Hepatocyte (in vitro differentiated cells): ENCODE results near the gene OBSCN. TPM values are rescaled to one million over a fixed set of nuclear protein-coding genes. Genes with fewer than 3 reads are reported as not detected.

Source experiments
- DNase-seq: peaks from one replicate; pipeline ENCODE4 v3.0.0-alpha.2; 2016; ENCODE audit warnings: low spot score
- H2AFZ ChIP-seq: fragments of 200-600 bp; sonication (generic); 2 replicates; pipeline ENCODE4 v1.6.0; 2016; ENCODE audit warnings: antibody characterized with exemption, mild to moderate bottlenecking
- H3K27ac ChIP-seq: fragments of 200-600 bp; sonication (generic); 2 replicates; pipeline ENCODE4 v1.5.1; 2016; ENCODE audit warnings: mild to moderate bottlenecking
- H3K27me3 ChIP-seq: fragments of 200-600 bp; sonication (generic); 2 replicates; pipeline ENCODE4 v1.6.1; 2016
- H3K36me3 ChIP-seq: fragments of 200-600 bp; sonication (generic); replicated peaks from 2 replicates; pipeline ENCODE4 v1.5.1; 2016; ENCODE audit warnings: low read depth; ENCODE audit not compliant: insufficient read depth
- H3K4me1 ChIP-seq: fragments of 200-600 bp; sonication (generic); 2 replicates; pipeline ENCODE4 v1.5.1; 2016; ENCODE audit warnings: mild to moderate bottlenecking, moderate library complexity; ENCODE audit not compliant: insufficient read depth
- H3K4me2 ChIP-seq: fragments of 200-600 bp; sonication (generic); 2 replicates; pipeline ENCODE4 v1.6.0; 2016
- H3K4me3 ChIP-seq: fragments of 200-600 bp; sonication (generic); 2 replicates; pipeline ENCODE4 v1.5.1; 2016; ENCODE audit warnings: mild to moderate bottlenecking
- H3K79me2 ChIP-seq: fragments of 200-600 bp; sonication (generic); 2 replicates; pipeline ENCODE4 v1.6.0; 2017; ENCODE audit warnings: mild to moderate bottlenecking
- H3K9me2 ChIP-seq: fragments of 200-600 bp; sonication (generic); replicated peaks from 2 replicates; pipeline ENCODE4 v1.6.0; 2017; ENCODE audit warnings: mild to moderate bottlenecking; ENCODE audit not compliant: insufficient read depth
- H3K9me3 ChIP-seq: fragments of 200-600 bp; sonication (generic); 2 replicates; pipeline ENCODE4 v1.5.1; 2016; ENCODE audit warnings: low read depth, mild to moderate bottlenecking
- H4K20me1 ChIP-seq: fragments of 200-600 bp; sonication (generic); 2 replicates; pipeline ENCODE4 v1.6.0; 2016; ENCODE audit warnings: mild to moderate bottlenecking; ENCODE audit not compliant: insufficient read depth, poor library complexity, severe bottlenecking
- EZH2 ChIP-seq: fragments of 200-600 bp; sonication (generic); IDR thresholded peaks from 2 replicates; pipeline ENCODE4 v1.6.1; 2016; ENCODE audit warnings: antibody characterized with exemption, mild to moderate bottlenecking, borderline replicate concordance
- EZH2phosphoT487 ChIP-seq: fragments of 200-600 bp; sonication (generic); IDR thresholded peaks from one replicate; pipeline ENCODE4 v1.6.1; 2018; ENCODE audit warnings: antibody characterized with exemption, mild to moderate bottlenecking, low read depth, moderate library complexity; ENCODE audit not compliant: unreplicated experiment, severe bottlenecking
- WGBS: methylation state at CpG from one replicate; pipeline ENCODE4 v1.1.6; 2016; ENCODE audit warnings: low lambda C conversion rate; ENCODE audit errors: missing lambda C conversion rate; 5-methylcytosine and 5-hydroxymethylcytosine counted together
- polyA plus RNA-seq: library from polyadenylated mRNA; unstranded; fragments of >200 nt; fragmentation: Nextera tagmentation; extraction: Ambion mirVana; gene quantifications from 2 replicates; pipeline ENCODE4 v1.2.1, GENCODE V29; 2016
- total RNA-seq: library from RNA; depleted of rRNA; stranded (reverse); fragments of >200 nt; gene quantifications from 2 replicates; pipeline ENCODE4 v1.2.3, GENCODE V29; 2014
- TF ChIP-seq, protein P1 (sequence below): fragments of 200-600 bp; sonication (generic); IDR thresholded peaks from 2 replicates; pipeline ENCODE4 v1.5.1; 2016; ENCODE audit warnings: antibody characterized with exemption, mild to moderate bottlenecking; ENCODE audit not compliant: poor library complexity

The OBSCN gene
- total and polyA plus RNA-seq, 2 experiments from 2014 or later = 15.0 to 22.4 TPM

DNA sequence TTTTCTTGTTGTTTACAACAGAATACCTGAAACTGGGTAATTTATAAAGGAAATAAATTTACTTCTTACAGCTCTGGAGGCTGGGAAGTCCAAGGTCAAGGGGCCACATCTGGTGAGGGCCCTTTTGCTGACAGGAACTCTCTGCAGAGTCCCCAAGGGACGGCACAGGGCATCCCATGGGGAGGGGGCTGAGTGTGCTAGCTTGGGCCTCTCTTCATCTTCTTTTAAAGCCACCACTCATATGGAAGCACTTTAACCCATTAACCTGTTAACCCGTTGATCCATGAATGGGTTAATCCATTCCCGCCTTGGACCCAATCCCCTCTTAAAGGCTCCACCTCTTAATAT, 76.3 kb downstream of the OBSCN start:
- H3K79me2 ChIP-seq = no peaks in the 10 kb centered on the region
- no peak for TF ChIP-seq EZH2
- no peak for TF ChIP-seq EZH2phosphoT487
- TF ChIP-seq, protein P1, sequence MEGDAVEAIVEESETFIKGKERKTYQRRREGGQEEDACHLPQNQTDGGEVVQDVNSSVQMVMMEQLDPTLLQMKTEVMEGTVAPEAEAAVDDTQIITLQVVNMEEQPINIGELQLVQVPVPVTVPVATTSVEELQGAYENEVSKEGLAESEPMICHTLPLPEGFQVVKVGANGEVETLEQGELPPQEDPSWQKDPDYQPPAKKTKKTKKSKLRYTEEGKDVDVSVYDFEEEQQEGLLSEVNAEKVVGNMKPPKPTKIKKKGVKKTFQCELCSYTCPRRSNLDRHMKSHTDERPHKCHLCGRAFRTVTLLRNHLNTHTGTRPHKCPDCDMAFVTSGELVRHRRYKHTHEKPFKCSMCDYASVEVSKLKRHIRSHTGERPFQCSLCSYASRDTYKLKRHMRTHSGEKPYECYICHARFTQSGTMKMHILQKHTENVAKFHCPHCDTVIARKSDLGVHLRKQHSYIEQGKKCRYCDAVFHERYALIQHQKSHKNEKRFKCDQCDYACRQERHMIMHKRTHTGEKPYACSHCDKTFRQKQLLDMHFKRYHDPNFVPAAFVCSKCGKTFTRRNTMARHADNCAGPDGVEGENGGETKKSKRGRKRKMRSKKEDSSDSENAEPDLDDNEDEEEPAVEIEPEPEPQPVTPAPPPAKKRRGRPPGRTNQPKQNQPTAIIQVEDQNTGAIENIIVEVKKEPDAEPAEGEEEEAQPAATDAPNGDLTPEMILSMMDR = no peak
- no peak overlapping the region for H3K4me2 ChIP-seq
- H3K9me2 ChIP-seq = no peaks in the 10 kb centered on the region
- no peaks in the 10 kb centered on the region for H4K20me1 ChIP-seq
- H3K4me1 ChIP-seq = no peaks in the 10 kb centered on the region
- no peaks in the 10 kb centered on the region for H3K27me3 ChIP-seq
- no peaks in the 10 kb centered on the region for H3K36me3 ChIP-seq
- WGBS = 74% methylated on average over 3 of the region's 3 CpGs
- H3K27ac ChIP-seq = no peak overlapping the region
- DNase-seq = no peak
- no peaks in the 10 kb centered on the region for H3K9me3 ChIP-seq
- no peak overlapping the region for H3K4me3 ChIP-seq
- H2AFZ ChIP-seq = no peak overlapping the region

DNA sequence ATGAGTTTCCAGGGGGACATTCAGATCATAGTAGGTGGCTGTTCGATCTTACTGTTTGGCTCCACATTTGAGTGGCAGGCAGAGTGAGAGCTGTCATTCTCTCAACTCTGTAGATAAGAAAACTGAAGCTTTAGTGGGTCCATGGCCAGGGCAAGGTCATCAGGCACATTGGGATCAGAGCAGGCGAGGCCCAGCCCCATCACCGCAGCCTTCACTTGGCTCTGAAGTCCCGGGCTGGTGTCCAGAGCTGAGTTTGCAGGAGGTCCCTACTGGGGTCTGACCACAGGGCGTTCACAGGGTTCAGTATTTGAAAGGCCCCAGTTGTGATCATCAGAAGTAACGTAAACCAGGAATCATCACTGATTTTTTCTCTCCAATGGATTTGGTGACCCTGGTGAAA, 76.7 kb downstream of the OBSCN start:
- Histone ChIP-seq H2AFZ (no peak overlapping the region), H3K9me3 (no peaks in the 10 kb centered on the region), H3K79me2 (no peaks in the 10 kb centered on the region), H3K9me2 (no peaks in the 10 kb centered on the region), H3K4me2 (no peak overlapping the region), H3K36me3 (no peaks in the 10 kb centered on the region), H3K27ac (no peak overlapping the region), H3K27me3 (no peaks in the 10 kb centered on the region), H3K4me3 (no peak overlapping the region), H3K4me1 (no peaks in the 10 kb centered on the region), H4K20me1 (no peaks in the 10 kb centered on the region)
- no peak for DNase-seq
- TF ChIP-seq, protein P1 = no peak
- TF ChIP-seq EZH2 (no peak), EZH2phosphoT487 (no peak)
- 88% methylated on average over 6 of the region's 6 CpGs for WGBS

GRCh38 chr1:228285661-228286504, 78.0 kb downstream of the OBSCN start:
- TF ChIP-seq EZH2 = no peak
- no peak for TF ChIP-seq EZH2phosphoT487
- TF ChIP-seq, protein P1 = no peak
- no peak for DNase-seq
- no peaks in the 10 kb centered on the region for H3K4me1 ChIP-seq
- H3K27ac ChIP-seq = no peak overlapping the region
- 96% methylated on average over 26 of the region's 26 CpGs for WGBS
- no peaks in the 10 kb centered on the region for H3K9me3 ChIP-seq
- H3K4me2 ChIP-seq = no peak overlapping the region
- H2AFZ ChIP-seq = no peak overlapping the region
- H4K20me1 ChIP-seq = no peaks in the 10 kb centered on the region
- no peaks in the 10 kb centered on the region for H3K79me2 ChIP-seq
- H3K36me3 ChIP-seq = no peaks in the 10 kb centered on the region
- no peak overlapping the region for H3K4me3 ChIP-seq
- H3K9me2 ChIP-seq = no peaks in the 10 kb centered on the region
- H3K27me3 ChIP-seq = no peaks in the 10 kb centered on the region
